CD4-positive, alpha-beta T cell treated with Interleukin-10 for 1 hour (primary cell): ENCODE results near the gene GFOD1.
A peak's percentile ranks its signal among the peaks of the same experiment; 100 is the strongest.

Experiments used
- DNase-seq: peaks from one replicate; pipeline ENCODE4 v3.0.0-alpha.2; 2020

GFOD1 gene

GRCh38 chr6:13372076-13372475 lies 115.3 kb downstream of the GFOD1 start:
- no peak for DNase-seq

GRCh38 chr6:13371421-13372072 lies 115.9 kb downstream of the GFOD1 start:
- DNase-seq: no peak

GRCh38 chr6:13370623-13371022 lies 116.8 kb downstream of the GFOD1 start:
- DNase-seq: no peak

- DNase-seq: no peak
Observed at GRCh38 chr6:13369591-13369990, 117.8 kb downstream of the GFOD1 start.

GRCh38 chr6:13368731-13369115 lies 118.7 kb downstream of the GFOD1 start:
- DNase-seq: no peak

GRCh38 chr6:13368079-13368730 lies 119.2 kb downstream of the GFOD1 start:
- DNase-seq: no peak

GRCh38 chr6:13367396-13367795 lies 120.0 kb downstream of the GFOD1 start:
- no peak for DNase-seq

GRCh38 chr6:13365320-13365719 lies 122.1 kb downstream of the GFOD1 start:
- no peak for DNase-seq

- DNase-seq: no peak
Observed at GRCh38 chr6:13364842-13365241, 122.6 kb downstream of the GFOD1 start.

- no peak for DNase-seq
Observed at GRCh38 chr6:13362412-13362811, 125.0 kb downstream of the GFOD1 start.

- DNase-seq: no peak
Observed at GRCh38 chr6:13360671-13361540, 126.5 kb downstream of the GFOD1 start.

GRCh38 chr6:13359287-13359686 lies 128.1 kb downstream of the GFOD1 start:
- no peak for DNase-seq

GRCh38 chr6:13358511-13358910 lies 128.9 kb downstream of the GFOD1 start:
- no peak for DNase-seq

GRCh38 chr6:13357551-13358075 lies 129.8 kb downstream of the GFOD1 start:
- no peak for DNase-seq

- DNase-seq: peak; percentile 62
Observed at GRCh38 chr6:13355999-13356785, 131.2 kb downstream of the GFOD1 start.

- peak; percentile 38 for DNase-seq
Observed at GRCh38 chr6:13355043-13355945, 132.1 kb downstream of the GFOD1 start.

- no peak for DNase-seq
Observed at GRCh38 chr6:13354331-13355042, 132.9 kb downstream of the GFOD1 start.

- DNase-seq: no peak
Observed at GRCh38 chr6:13352165-13352564, 135.2 kb downstream of the GFOD1 start.

- no peak for DNase-seq
Observed at GRCh38 chr6:13351271-13351670, 136.1 kb downstream of the GFOD1 start.

- DNase-seq: no peak
Observed at GRCh38 chr6:13349811-13350506, 137.4 kb downstream of the GFOD1 start.
